SU-DHL-6 (cell line): Measurements from ENCODE around the gene CBFA2T3.

Source experiments
- CTCF ChIP-seq: fragments of 200-600 bp; sonication (generic); IDR thresholded peaks from one replicate; pipeline ENCODE4 v1.5.1; 2017; ENCODE audit warnings: antibody characterized with exemption, mild to moderate bottlenecking, low read length, moderate library complexity; ENCODE audit not compliant: insufficient read depth, poor library complexity, severe bottlenecking
- EZH2phosphoT487 ChIP-seq: fragments of 200-600 bp; sonication (generic), shearing (Covaris generic); conservative IDR thresholded peaks from 2 replicates; pipeline ENCODE4 v1.6.1; 2018; ENCODE audit warnings: mild to moderate bottlenecking, antibody characterized with exemption, low read length, moderate library complexity, mixed read lengths

DNA sequence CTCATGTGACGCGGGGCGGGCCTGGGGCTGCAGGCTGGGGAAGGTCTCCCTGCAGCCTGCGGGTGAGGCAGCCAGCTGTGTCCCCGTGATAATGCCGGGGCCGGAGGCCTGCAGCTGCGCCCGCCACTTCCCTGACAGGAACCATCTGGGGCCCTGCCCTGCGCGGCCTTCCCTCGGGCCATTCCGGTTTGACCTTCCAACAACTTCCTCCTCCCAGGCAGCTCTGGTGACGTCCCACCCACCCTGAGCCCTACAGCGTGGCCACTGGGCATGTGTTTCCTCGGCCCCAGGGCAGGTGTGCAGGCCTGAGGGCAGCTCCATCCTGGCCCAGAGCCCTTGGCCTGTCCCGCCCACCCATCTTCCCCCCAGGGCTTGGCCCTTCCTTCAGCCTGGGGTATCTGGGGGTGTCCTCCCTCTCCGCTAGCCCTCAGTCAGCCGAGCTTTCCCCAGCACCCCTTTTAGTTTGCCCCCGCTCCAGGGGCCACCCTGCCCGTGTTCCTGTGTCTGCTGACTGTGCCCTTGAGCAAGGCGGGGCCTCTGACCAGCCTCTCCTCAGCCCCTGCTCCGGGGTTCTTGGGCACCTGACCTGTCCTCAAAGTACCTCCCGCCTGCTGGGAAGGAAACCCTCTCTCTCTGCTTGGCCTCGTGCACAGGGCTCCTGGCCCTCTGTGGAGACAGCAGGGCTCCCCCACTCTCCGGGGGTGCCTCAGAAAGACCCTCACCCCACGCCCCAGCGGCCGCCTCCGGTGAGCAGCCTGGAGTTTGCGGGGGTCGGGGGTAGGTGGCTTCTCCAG, at the start of gene CBFA2T3:
- TF ChIP-seq CTCF (no peak), EZH2phosphoT487 (no peak)
